ENCODE results near the gene CASP9. TPM values are rescaled to one million over a fixed set of nuclear protein-coding genes. Genes with fewer than 3 reads are reported as not detected.

Gene CASP9
- total RNA-seq, 1 experiment from 2014 or later = 12.4 TPM

DNA sequence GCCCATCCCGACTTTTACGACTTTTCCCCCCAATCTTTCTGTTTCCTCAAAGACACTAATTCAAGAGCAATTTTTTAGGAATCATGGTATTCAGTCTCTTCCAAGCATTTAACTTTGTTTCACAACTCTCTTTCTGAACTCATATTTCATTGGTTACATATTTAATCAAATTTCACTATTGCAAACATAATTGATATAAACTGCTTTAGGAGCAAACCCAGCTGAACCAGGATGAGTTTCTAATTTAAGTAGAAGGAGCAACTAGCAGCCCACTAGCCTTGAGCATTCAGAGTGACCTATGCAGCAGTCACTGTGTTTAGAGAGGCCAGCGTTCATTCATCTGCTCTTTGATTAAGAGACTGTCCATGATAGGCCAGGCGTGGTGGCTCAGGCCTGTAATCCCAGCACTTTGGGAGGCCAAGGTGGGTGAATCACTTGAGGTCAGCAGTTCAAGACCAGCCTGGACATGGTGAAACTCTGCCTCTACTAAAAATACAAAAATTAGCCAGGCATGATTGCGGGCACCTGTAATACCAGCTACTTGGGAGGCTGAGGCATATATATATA lies 46.3 kb downstream of the CASP9 start:
- intact Hi-C loops (cut with micrococcal nuclease; ENCODE audit: unreplicated experiment) = no loop called here
- BruUV-seq (replicated peaks) = no TSS peak
- Histone ChIP-seq H3K27ac (no peak overlapping the region), H3K9me2 (ENCODE audit: insufficient read depth) (no peaks in the 10 kb centered on the region), H2AFZ (no peak overlapping the region), H3K4me3 (no peak overlapping the region), H3F3A (ENCODE audit: insufficient read depth, low read depth) (no peaks in the 10 kb centered on the region), H4K20me1 (ENCODE audit: insufficient read depth) (no peaks in the 10 kb centered on the region), H3K9me3 (ENCODE audit: insufficient read depth, low read depth) (no peaks in the 10 kb centered on the region), H3K4me1 (replicated peaks; ENCODE audit: insufficient read depth) (no peaks in the 10 kb centered on the region), H3K36me3 (ENCODE audit: low read depth) (no peaks in the 10 kb centered on the region), H3K4me2 (no peak overlapping the region), H3K79me2 (ENCODE audit: low read depth) (no peaks in the 10 kb centered on the region), H3K27me3 (ENCODE audit: insufficient read depth, low read depth) (no peaks in the 10 kb centered on the region)
- POLR2A ChIA-PET (ENCODE audit: unreplicated experiment) = no interaction called here
- TF ChIP-seq EZH2 (IDR thresholded peaks at IDR 0.05; ENCODE audit: low read depth) = no peak
- TF ChIP-seq, protein P1, sequence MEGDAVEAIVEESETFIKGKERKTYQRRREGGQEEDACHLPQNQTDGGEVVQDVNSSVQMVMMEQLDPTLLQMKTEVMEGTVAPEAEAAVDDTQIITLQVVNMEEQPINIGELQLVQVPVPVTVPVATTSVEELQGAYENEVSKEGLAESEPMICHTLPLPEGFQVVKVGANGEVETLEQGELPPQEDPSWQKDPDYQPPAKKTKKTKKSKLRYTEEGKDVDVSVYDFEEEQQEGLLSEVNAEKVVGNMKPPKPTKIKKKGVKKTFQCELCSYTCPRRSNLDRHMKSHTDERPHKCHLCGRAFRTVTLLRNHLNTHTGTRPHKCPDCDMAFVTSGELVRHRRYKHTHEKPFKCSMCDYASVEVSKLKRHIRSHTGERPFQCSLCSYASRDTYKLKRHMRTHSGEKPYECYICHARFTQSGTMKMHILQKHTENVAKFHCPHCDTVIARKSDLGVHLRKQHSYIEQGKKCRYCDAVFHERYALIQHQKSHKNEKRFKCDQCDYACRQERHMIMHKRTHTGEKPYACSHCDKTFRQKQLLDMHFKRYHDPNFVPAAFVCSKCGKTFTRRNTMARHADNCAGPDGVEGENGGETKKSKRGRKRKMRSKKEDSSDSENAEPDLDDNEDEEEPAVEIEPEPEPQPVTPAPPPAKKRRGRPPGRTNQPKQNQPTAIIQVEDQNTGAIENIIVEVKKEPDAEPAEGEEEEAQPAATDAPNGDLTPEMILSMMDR (conservative IDR thresholded peaks at IDR 0.05) = no peak
- CTCF ChIA-PET = no interaction called here
- no peak for DNase-seq

DNA sequence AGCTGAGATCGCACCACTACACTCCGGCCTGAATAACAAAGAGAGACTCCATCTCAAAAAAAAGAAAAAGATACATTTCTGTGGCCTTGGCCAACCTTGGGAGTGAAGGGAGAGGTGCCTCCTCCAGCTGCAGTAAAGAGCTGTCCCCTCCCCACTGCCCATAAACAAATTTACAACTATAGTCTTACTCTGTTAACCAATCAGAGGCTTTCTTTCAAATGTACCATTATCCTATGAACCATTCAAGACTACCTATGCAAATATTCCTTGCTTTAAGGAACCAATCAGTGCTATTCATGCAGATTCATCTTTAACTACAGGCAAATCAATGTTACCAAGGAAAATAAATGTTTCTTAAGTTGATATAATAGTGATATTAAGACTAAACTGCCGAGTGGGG lies 47.1 kb downstream of the CASP9 start:
- H3K9me3 ChIP-seq (ENCODE audit: insufficient read depth, low read depth) = no peaks in the 10 kb centered on the region
- no peak overlapping the region for H3K4me3 ChIP-seq
- H3K79me2 ChIP-seq (ENCODE audit: low read depth) = no peaks in the 10 kb centered on the region
- no peak overlapping the region for H2AFZ ChIP-seq
- no peaks in the 10 kb centered on the region for H3K4me1 ChIP-seq (replicated peaks; ENCODE audit: insufficient read depth)
- H4K20me1 ChIP-seq (ENCODE audit: insufficient read depth) = no peaks in the 10 kb centered on the region
- no TSS peak for BruUV-seq (replicated peaks)
- TF ChIP-seq, protein P1 (conservative IDR thresholded peaks at IDR 0.05) = no peak
- TF ChIP-seq EZH2 (IDR thresholded peaks at IDR 0.05; ENCODE audit: low read depth) = no peak
- no peaks in the 10 kb centered on the region for H3K27me3 ChIP-seq (ENCODE audit: insufficient read depth, low read depth)
- intact Hi-C loops (cut with micrococcal nuclease; ENCODE audit: unreplicated experiment) = no loop called here
- H3K36me3 ChIP-seq (ENCODE audit: low read depth) = no peaks in the 10 kb centered on the region
- CTCF ChIA-PET = no interaction called here
- DNase-seq = no peak
- H3F3A ChIP-seq (ENCODE audit: insufficient read depth, low read depth) = no peaks in the 10 kb centered on the region
- POLR2A ChIA-PET (ENCODE audit: unreplicated experiment) = no interaction called here
- H3K4me2 ChIP-seq = no peak overlapping the region
- H3K9me2 ChIP-seq (ENCODE audit: insufficient read depth) = no peaks in the 10 kb centered on the region
- H3K27ac ChIP-seq = no peak overlapping the region

DNA sequence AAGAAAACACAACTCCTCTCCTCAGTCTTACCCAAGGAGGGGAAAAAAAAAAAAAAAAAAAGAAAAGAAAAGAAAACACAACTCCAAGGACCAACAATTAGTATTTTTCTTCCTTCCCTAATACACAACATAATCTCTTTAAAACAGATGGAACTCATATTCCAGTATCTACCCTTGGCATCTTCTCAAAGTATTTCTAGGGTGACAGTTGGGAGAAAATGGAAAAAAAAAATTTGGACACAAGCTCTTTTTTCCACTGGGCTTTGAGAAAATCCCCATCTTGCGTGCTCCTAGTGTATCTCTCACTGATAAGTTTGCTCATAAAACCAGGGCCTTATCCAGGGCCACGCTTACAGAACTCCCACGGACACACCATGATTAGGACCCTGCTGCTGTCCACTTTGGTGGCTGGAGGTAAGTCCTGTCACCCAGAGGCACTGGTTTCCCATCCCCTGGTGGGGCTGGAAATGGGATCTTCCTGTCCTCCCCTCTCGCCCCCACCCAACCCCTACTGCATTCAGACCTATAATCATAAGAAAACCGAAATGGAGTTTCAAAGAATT lies 48.2 kb downstream of the CASP9 start, which contains the start of gene CELA2B:
Gene CELA2B, plus strand, starts transcription at position 353 of the 563 bp plus-strand sequence. Its CDS starts 22 bp downstream, at position 375.
- H3K4me2 ChIP-seq = no peak within 1 kb of the TSS
- H3K4me1 ChIP-seq (replicated peaks; ENCODE audit: insufficient read depth) = no peaks in the 10 kb centered on the region
- no peaks in the 10 kb centered on the region for H3K9me2 ChIP-seq (ENCODE audit: insufficient read depth)
- no peak for DNase-seq
- no peak within 1 kb of the TSS for H3K4me3 ChIP-seq
- H3K79me2 ChIP-seq (ENCODE audit: low read depth) = no peaks in the 10 kb centered on the region
- no peaks in the 10 kb centered on the region for H3K36me3 ChIP-seq (ENCODE audit: low read depth)
- TF ChIP-seq, protein P1 (conservative IDR thresholded peaks at IDR 0.05) = no peak
- no peak for TF ChIP-seq EZH2 (IDR thresholded peaks at IDR 0.05; ENCODE audit: low read depth)
- CTCF ChIA-PET = no interaction called here
- H3K27me3 ChIP-seq (ENCODE audit: insufficient read depth, low read depth) = no peaks in the 10 kb centered on the region
- no peaks in the 10 kb centered on the region for H3F3A ChIP-seq (ENCODE audit: insufficient read depth, low read depth)
- no peak within 1 kb of the TSS for H2AFZ ChIP-seq
- intact Hi-C loops (cut with micrococcal nuclease; ENCODE audit: unreplicated experiment) = no loop called here
- no peaks in the 10 kb centered on the region for H4K20me1 ChIP-seq (ENCODE audit: insufficient read depth)
- POLR2A ChIA-PET (ENCODE audit: unreplicated experiment) = no interaction called here
- no TSS peak for BruUV-seq (replicated peaks)
- no peak within 1 kb of the TSS for H3K27ac ChIP-seq
- no peaks in the 10 kb centered on the region for H3K9me3 ChIP-seq (ENCODE audit: insufficient read depth, low read depth)

Data from PC-9 (cell line).